HG03095 (cell line): ENCODE results near the gene FAM78A.
"Not testable (repeated sequence)": the region's sequence is repeated elsewhere in the genome, so short reads cannot be mapped to it uniquely, and the experiment has no call there.

Source experiments
- ATAC-seq: cut with Tn5 transposase; IDR thresholded peaks from one replicate; pipeline ENCODE4 v1.9.1; 2021; ENCODE audit warnings: moderate library complexity; ENCODE audit not compliant: unreplicated experiment

FAM78A gene

DNA sequence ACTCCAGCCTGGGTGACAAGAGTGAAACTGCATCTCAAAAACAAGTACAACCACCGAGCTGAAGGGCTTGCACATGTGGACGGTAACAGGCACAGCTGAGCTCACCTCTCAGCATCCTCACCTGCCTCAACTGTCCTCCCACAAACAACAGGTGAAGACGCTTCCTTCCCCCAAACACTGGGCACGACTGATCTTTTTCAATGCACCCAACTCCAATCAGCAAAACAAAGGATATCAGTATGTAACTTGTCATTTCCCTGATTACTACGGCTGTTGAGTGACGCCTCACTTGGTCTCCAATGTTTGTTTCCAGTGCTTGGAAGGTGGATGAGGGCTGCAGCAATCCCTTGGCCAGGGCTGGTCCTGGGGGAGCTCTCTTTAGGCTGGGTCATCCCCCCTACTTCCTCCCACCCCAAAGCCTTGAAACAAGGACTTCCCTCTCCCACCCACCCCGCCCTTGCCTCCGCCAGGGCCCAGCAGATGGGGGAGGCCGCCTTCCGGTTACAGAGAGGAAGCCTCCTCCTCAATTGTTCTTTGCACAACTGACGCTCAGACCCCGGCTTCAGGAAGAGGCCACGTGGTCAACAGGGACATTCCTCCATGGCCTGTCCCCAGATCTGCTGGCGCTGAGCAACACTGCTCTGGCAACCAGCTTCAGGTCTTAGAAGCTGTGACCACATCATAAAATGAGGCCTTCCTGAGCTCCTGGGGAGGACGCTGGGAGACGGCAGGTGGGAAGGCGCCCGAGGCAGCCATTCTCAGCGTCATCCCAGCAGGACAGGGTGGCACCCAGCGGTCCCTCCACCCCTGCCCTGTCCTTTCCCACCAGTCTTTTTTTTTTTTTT lies 5.9 kb downstream of the FAM78A start:
- ATAC-seq: no peak

DNA sequence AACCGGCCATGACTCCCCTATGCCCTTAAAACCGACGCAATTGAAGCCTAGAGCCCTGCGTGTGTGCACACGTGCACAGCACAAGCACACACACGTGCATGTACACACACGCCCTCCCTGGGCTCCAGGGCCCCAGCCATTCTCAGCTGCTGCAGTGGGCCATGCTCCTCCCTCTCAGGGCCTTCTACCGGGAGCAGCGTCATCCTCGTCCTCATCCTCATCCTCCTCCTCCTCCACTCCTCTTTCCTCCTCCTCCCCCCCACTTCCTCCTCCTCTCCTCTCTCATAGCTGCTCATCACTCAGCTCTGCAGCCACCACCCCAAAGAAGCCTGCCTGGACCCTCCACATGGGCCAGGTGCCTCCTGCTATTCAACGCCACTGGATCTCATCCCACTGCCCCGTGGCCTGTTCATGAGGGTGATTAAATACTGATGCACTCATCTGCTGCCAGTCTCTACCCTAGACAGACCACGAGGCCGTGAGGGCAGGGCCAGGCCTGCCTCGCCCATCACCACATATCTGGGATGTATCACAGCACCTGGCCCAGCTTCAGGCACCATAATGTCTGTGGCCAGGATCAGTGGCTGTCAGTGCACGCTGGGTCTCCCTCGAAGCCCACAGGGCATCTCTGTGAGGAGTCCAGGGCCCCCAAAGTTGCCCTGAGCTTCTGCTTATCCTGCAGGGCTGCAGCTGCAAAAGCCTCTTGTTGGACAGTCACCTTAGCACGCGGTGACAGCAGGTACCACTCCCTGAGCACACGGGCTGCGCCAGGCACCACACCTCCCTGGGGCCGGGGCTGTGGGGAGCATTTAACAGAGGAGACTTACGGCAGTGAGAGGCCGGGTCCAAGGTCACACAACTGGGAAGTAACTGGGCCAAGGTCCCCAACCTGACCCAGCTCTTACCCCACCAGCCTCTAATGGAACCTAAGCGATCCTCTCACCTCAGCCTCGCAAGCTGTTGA lies 9.8 kb downstream of the FAM78A start:
- ATAC-seq: no peak

DNA sequence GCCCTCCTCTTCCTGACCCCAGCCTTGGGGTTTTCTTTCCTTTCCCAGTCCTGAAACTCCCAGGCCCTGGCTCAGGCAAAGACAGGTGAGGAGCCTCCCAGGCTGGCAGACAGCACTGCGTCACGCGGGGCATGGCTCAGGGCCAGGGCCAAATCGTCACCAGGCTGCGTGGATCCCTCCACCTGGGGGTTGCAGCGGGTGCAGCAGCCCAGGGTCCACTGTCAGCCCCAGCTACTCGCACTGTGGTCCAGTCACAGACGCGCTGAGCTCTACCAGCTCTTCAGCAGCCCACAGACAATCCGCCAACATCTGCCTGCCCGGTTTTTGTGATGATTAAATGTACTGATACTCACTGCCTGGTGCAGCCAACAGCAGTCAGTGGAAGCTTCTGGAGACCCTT lies 12.1 kb downstream of the FAM78A start:
- ATAC-seq: no peak

DNA sequence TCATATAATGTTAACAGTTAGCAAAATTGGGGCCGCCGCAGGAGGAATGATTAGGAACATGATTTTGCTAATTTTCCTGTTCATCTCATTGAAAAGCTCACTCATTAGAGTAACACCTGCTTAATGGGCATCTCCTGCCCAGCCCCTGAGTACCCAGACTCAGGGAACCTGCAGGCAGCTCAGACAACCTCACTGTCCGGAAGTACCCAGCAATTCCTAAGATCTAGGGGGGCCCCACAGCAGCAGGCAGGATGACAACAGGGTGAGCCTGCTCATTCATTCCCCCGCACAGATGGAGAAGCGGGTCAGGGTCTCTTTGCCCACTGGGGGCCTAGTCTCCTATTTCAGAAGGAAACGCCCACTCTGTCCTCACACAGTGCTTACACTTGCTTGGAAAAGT lies 12.6 kb downstream of the FAM78A start:
- no peak for ATAC-seq

DNA sequence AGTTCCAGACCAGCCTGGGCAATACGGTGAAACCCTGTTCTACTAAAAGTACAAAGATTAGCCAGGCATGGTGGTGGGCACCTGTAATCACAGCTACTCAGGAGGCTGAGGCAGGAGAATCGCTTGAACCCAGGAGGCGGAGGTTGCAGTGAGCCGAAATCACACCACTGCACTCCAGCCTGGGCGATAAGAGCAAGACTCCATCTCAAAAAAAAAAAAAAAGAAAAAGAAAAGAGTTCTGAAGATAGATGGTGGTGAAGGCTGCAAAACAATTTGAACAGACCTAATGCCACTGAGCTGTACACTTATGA lies 13.3 kb downstream of the FAM78A start:
- ATAC-seq: not testable (repeated sequence)

DNA sequence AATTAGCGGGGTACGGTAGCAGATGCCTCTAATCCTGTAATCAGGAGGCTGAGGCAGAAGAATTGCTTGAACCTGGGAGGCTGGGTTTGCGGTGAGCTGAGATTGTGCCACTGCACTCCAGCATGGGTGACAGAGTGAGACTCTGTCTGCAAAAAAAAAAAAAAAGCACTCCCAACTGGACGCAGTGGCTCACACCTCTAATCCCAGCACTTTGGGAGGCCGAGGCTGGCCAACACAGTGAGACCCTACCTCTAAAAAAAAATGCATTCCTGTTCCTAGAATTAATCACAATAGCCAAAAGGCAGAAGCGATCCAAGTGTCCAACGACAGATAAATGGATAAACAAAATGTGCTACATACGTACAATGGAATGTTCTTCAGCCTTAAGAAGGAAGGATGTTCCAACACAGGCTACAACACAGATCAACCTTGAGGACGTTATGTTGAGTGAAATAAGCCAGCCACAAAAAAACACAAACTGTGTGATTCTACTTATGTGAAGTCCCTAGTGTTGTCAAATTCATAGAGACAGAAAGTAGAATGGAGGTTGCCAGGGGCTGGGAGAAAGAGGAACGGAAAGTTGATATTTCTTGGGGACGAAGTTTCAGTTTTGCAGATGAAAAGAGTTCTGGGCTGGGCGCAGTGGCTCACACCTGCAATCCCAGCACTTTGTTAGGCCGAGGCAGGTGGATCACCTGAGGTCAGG lies 13.8 kb downstream of the FAM78A start:
- ATAC-seq: no peak

DNA sequence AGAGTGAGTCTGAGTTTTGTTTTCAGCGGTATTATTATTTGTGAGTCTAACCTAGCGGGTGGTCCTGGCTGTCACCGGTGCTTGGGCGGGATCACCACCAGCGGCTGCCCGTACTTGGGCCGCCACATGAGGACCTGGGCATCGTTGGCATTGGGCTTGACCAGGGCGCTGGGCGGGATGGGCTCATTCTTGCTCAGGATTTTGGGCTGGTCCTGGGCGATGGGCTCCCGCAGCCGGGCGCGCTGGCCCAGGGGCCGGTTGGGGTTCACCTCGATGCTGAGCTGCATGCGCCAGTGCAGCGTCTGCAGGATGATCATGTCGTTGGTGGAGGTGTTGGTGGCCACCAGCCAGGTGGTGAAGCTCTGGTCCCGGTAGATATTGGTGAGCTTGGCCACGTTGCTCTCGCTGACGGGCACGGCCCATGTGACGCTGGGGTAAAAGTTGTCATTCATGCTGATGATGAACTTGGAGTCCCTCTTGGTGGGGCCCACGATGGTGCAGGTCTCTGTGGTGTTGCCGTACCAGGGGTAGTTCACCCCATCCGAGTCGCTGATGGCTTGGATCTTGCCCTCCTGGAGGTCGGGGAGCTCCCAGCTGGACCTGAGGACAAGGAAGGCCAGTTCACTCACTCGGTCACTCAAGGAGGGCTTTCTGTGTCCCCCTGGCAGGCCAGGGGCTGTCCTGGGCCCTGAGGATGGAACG lies 15.4 kb downstream of the FAM78A start:
- no peak for ATAC-seq

- ATAC-seq: no peak
Measured at GRCh38 chr9:131259916-131260597, 16.3 kb downstream of the FAM78A start.

GRCh38 chr9:131259432-131259898 lies 16.8 kb downstream of the FAM78A start:
- ATAC-seq: no peak

GRCh38 chr9:131258698-131259431 lies 17.4 kb downstream of the FAM78A start:
- ATAC-seq: no peak

- ATAC-seq: no peak
Measured at GRCh38 chr9:131258186-131258585, 18.1 kb downstream of the FAM78A start.

- no peak for ATAC-seq
Measured at GRCh38 chr9:131257266-131258025, 18.9 kb downstream of the FAM78A start.

DNA sequence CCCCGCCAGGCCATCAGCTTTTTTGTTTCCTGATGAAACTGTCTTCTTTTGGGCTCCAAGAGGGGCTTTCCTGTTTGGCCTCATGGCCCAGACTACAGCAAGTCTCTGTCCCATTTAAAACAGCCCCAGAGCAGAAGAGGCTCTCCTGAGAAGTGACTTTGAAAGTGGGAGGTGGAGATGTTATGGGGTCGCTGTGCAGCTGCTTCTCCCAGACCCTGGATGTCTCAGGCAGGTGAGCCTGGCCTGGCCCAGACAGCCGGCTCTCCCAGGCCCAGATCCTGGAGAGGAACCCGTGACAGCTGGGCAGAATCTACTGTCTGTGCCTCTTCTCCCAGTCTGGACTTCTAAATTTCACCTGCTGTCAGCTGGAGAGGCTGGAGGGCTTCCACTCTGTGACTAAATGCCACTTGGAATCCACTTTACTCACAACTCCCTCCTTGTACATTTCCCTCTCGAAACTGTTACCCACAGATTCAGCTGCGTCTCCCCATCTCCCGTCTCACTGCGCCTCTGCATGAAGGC lies 20.6 kb downstream of the FAM78A start:
- ATAC-seq: no peak

DNA sequence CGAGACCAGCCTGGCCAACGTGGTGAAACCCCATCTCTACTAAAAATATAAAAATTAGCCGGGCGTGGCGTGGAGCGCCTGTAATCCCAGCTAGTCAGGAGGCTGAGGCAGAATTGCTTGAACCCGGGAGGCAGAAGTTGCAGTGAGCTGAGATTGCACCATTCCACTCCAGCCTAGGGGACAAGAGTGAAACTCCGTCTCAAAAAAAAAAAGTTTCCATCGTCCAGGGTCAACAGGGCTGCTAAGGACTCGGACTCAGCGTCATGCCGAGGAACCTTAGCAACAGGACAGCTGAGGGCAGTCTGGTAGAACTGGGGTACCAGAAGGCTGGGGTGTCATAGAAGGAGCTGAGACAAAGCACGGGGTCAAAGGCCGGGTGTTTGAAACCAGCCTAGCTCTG lies 21.7 kb downstream of the FAM78A start:
- no peak for ATAC-seq

GRCh38 chr9:131253891-131254491 lies 22.3 kb downstream of the FAM78A start:
- no peak for ATAC-seq

DNA sequence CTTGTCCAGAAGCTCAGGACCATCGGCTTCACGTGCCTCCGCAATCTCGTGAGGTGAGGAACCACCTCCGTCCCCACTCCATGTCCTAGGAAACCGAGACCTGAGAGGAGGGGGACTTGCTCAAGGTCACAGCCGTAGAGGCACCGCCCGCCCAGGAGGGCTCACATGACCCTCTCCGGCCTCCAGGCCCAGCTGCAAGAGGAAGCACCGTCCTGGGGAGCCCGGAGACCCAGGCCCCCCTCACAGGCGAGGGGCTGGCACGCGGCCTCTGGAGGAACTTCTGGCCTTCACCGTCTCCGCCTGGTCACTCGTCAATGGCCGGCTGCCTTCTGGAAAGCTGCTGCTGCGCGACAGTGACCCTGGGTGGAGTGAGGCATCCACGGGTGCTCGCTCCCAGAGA lies 24.2 kb downstream of the FAM78A start:
- no peak for ATAC-seq

DNA sequence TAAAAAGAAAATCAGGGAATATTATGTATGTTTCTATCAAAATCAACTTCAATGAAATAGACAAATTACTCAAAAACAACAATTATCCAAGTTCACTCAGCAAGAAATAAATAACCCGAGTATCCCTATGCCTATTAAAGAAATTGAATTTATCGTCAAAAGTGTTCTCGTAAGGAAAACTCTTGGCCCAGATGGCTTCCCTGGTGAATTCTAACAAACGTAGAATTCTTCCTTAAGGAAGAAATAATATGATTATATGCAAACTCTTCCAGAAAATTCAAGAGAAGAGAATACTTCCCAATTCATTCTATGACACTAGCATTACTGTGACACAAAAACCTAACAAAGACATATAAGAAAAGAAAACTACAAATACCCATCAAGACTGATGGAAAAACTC lies 29.7 kb downstream of the FAM78A start:
- no peak for ATAC-seq

DNA sequence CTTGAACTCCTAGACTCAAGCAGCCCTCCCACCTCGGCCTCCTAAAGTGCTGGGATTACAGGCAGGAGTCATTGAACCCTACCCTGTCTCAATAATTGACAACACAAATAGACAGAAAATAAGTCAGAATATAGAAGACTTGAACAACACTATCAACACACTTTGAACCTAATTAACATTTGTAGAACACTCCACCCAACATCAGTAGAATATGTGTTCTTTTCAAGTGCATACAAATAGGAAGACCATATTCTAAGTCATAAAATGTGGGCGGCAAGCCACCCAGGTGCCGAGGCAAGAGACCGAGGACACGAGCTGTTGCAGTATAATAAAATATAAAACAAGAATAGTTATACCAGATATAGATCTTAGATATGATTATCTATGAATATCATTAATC lies 32.0 kb downstream of the FAM78A start:
- not testable (repeated sequence) for ATAC-seq
